WTC11 (cell line): ENCODE data around the gene DMRT2. TPM values are rescaled to one million over a fixed set of nuclear protein-coding genes. Genes with fewer than 3 reads are reported as not detected.

Experiments used
- ATAC-seq: fragments of 200-7000 bp; cut with Tn5 transposase; 2 replicates; pipeline ENCODE4 v1.10.0; 2021; ENCODE audit warnings: mild to moderate bottlenecking, moderate library complexity
- CTCF ChIA-PET: fragments of 300-600 bp; sonication (Branson Sonifier 250); formaldehyde crosslinking; loops from one replicate; lab custom pipeline; 2021; ENCODE audit warnings: antibody characterized with exemption; lab: Charles Lee
- POLR2A ChIA-PET: fragments of 350-600 bp; sonication (Branson Sonifier 250); formaldehyde crosslinking; loops from one replicate; lab custom pipeline; 2021; ENCODE audit warnings: antibody characterized with exemption; lab: Charles Lee
- DNase-seq: peaks from one replicate; pipeline ENCODE4 v3.0.0; 2021; ENCODE audit warnings: low spot score
- H3K27ac Mint-ChIP-seq: 2 replicates; pipeline ENCODE4 v1.8.0; 2021; ENCODE audit warnings: mixed read lengths
- H3K27me3 Mint-ChIP-seq: 2 replicates; pipeline ENCODE4 v1.8.0; 2021; ENCODE audit warnings: low read depth, mild to moderate bottlenecking, moderate library complexity, mixed read lengths
- H3K36me3 Mint-ChIP-seq: 2 replicates; pipeline ENCODE4 v1.8.0; 2021; ENCODE audit warnings: mixed read lengths
- H3K4me1 Mint-ChIP-seq: 2 replicates; pipeline ENCODE4 v1.8.0; 2022; ENCODE audit warnings: mixed read lengths
- H3K4me3 Mint-ChIP-seq: 2 replicates; pipeline ENCODE4 v1.8.0; 2021; ENCODE audit warnings: mild to moderate bottlenecking, moderate library complexity, mixed read lengths
- H3K9me3 Mint-ChIP-seq: 2 replicates; pipeline ENCODE4 v1.8.0; 2021; ENCODE audit warnings: mixed read lengths
- CREB1 ChIP-seq: sonication (generic); formaldehyde crosslinking; IDR thresholded peaks from 2 replicates; pipeline ENCODE4 v1.8.0; 2023; ENCODE audit warnings: mild to moderate bottlenecking, missing genetic modification reagents
- EMX1 ChIP-seq: fragments of 250-450 bp; sonication (Bioruptor Pico); IDR thresholded peaks from 2 replicates; pipeline ENCODE4 v1.8.0; 2021; ENCODE audit warnings: mild to moderate bottlenecking
- FOXJ3 ChIP-seq: sonication (generic); formaldehyde crosslinking; IDR thresholded peaks from 2 replicates; pipeline ENCODE4 v1.9.0; 2021; ENCODE audit warnings: missing genetic modification reagents, mild to moderate bottlenecking, borderline replicate concordance
- FOXK1 ChIP-seq: sonication (generic); formaldehyde crosslinking; IDR thresholded peaks from 2 replicates; pipeline ENCODE4 v1.8.0; 2022; ENCODE audit warnings: mild to moderate bottlenecking, moderate library complexity, missing genetic modification reagents
- FOXP1 ChIP-seq: sonication (generic); formaldehyde crosslinking; IDR thresholded peaks from 2 replicates; pipeline ENCODE4 v1.8.0; 2022; ENCODE audit warnings: missing genetic modification reagents, mild to moderate bottlenecking, moderate library complexity, borderline replicate concordance
- IRF2 ChIP-seq: sonication (generic); formaldehyde crosslinking; IDR thresholded peaks from 2 replicates; pipeline ENCODE4 v1.8.0; 2022; ENCODE audit warnings: low read depth, missing genetic modification reagents, borderline replicate concordance
- JUN ChIP-seq: sonication (generic); formaldehyde crosslinking; IDR thresholded peaks from 2 replicates; pipeline ENCODE4 v1.8.0; 2023; ENCODE audit warnings: mild to moderate bottlenecking, missing genetic modification reagents
- NFYB ChIP-seq: sonication (generic); formaldehyde crosslinking; conservative IDR thresholded peaks from 2 replicates; pipeline ENCODE4 v1.8.0; 2022; ENCODE audit warnings: low read depth, missing genetic modification reagents
- OVOL2 ChIP-seq: fragments of 250-450 bp; sonication (Bioruptor Pico); IDR thresholded peaks from 2 replicates; pipeline ENCODE4 v1.9.0; 2021; ENCODE audit warnings: mild to moderate bottlenecking, borderline replicate concordance
- PRRX2 ChIP-seq: fragments of 250-450 bp; sonication (Bioruptor Pico); IDR thresholded peaks from 2 replicates; pipeline ENCODE4 v1.8.0; 2021; ENCODE audit warnings: mild to moderate bottlenecking
- RORB ChIP-seq: fragments of 250-450 bp; sonication (Bioruptor Pico); IDR thresholded peaks from 2 replicates; pipeline ENCODE4 v1.9.0; 2021; ENCODE audit warnings: mild to moderate bottlenecking
- SMAD4 ChIP-seq: sonication (generic); formaldehyde crosslinking; IDR thresholded peaks from 2 replicates; pipeline ENCODE4 v1.8.0; 2022; ENCODE audit warnings: mild to moderate bottlenecking, missing genetic modification reagents
- ZNF138 ChIP-seq: sonication (generic); formaldehyde crosslinking; conservative IDR thresholded peaks from 2 replicates; pipeline ENCODE4 v1.8.1; 2022; ENCODE audit warnings: mild to moderate bottlenecking, moderate library complexity, missing genetic modification reagents
- ZNF219 ChIP-seq: sonication (generic); formaldehyde crosslinking; IDR thresholded peaks from 2 replicates; pipeline ENCODE4 v1.8.0; 2023; ENCODE audit warnings: missing genetic modification reagents, mild to moderate bottlenecking, borderline replicate concordance
- ZNF317 ChIP-seq: sonication (generic); formaldehyde crosslinking; IDR thresholded peaks from 2 replicates; pipeline ENCODE4 v1.8.1; 2023; ENCODE audit warnings: low read depth, mild to moderate bottlenecking, moderate library complexity, missing genetic modification reagents, borderline replicate concordance
- ZNF423 ChIP-seq: fragments of 250-450 bp; sonication (Bioruptor Pico); IDR thresholded peaks from 2 replicates; pipeline ENCODE4 v2.1.2; 2022; ENCODE audit warnings: mild to moderate bottlenecking, moderate library complexity
- ZNF671 ChIP-seq: fragments of 250-450 bp; sonication (Bioruptor Pico); IDR thresholded peaks from 2 replicates; pipeline ENCODE4 v1.8.0; 2021; ENCODE audit warnings: mild to moderate bottlenecking
- total RNA-seq: library from RNA; stranded (reverse); gene quantifications from 3 replicates; pipeline ENCODE4 v1.2.3, GENCODE V29; 2021
- TF ChIP-seq, protein P1 (sequence below): fragments of 250-450 bp; sonication (Bioruptor Pico); IDR thresholded peaks from 2 replicates; pipeline ENCODE4 v1.9.0; 2021; ENCODE audit warnings: moderate library complexity, mild to moderate bottlenecking, inconsistent platforms, borderline replicate concordance
- TF ChIP-seq, protein P2 (sequence below): sonication (generic); formaldehyde crosslinking; IDR thresholded peaks from 2 replicates; pipeline ENCODE4 v1.8.1; 2023; ENCODE audit warnings: mild to moderate bottlenecking, missing genetic modification reagents
- TF ChIP-seq, protein P3 (sequence below): sonication (generic); formaldehyde crosslinking; IDR thresholded peaks from 2 replicates; pipeline ENCODE4 v1.8.0; 2022; ENCODE audit warnings: mild to moderate bottlenecking, missing genetic modification reagents
- TF ChIP-seq, protein P4 (sequence below): sonication (generic); formaldehyde crosslinking; IDR thresholded peaks from 2 replicates; pipeline ENCODE4 v1.8.0; 2023; ENCODE audit warnings: mild to moderate bottlenecking, missing genetic modification reagents
- TF ChIP-seq, protein P5 (sequence below): fragments of 250-450 bp; sonication (Bioruptor Pico); IDR thresholded peaks from 2 replicates; pipeline ENCODE4 v2.1.2; 2022; ENCODE audit warnings: mild to moderate bottlenecking, moderate library complexity
- TF ChIP-seq, protein P6 (sequence below): sonication (generic); formaldehyde crosslinking; IDR thresholded peaks from 2 replicates; pipeline ENCODE4 v1.8.1; 2023; ENCODE audit warnings: mild to moderate bottlenecking, moderate library complexity, missing genetic modification reagents
- TF ChIP-seq, protein P7 (sequence below): sonication (generic); formaldehyde crosslinking; IDR thresholded peaks from 2 replicates; pipeline ENCODE4 v1.8.0; 2022; ENCODE audit warnings: mild to moderate bottlenecking, missing genetic modification reagents
- TF ChIP-seq, protein P8 (sequence below): fragments of 250-450 bp; sonication (Bioruptor Pico); IDR thresholded peaks from 2 replicates; pipeline ENCODE4 v1.8.0; 2021; ENCODE audit warnings: mild to moderate bottlenecking

The DMRT2 gene
- total RNA-seq, 1 experiment from 2014 or later = not detected

DNA sequence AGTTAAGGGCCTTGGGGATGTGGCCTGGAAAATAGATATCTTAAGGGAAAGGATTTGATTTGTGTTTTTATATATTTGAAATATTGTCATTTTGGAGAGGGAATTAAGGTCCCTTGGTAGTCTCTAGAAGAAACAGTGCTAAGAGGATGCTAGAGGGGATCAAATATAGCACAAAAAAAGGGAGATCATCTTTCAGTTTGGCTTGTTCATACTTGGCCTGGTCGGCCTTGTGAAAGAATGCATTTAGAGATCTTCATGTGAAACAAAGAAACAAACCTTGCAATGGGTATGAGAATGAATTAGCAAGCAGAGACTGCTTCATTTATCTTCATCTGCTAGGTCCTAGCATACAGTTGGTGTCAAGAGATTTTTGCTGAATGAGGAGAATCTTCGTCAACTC is 15.0 kb downstream of the DMRT2 start:
- H3K27ac Mint-ChIP-seq = no peak overlapping the region
- TF ChIP-seq ZNF138 (no peak), ZNF671 (CRISPR knock-in tag) (no peak), PRRX2 (CRISPR knock-in tag) (no peak), SMAD4 (no peak), FOXP1 (CRISPR knock-in tag) (no peak), FOXK1 (CRISPR knock-in tag) (no peak), ZNF317 (CRISPR knock-in tag) (no peak), EMX1 (CRISPR knock-in tag) (no peak), FOXJ3 (CRISPR knock-in tag) (no peak), CREB1 (CRISPR knock-in tag) (no peak), OVOL2 (no peak), JUN (CRISPR knock-in tag) (no peak), ZNF219 (no peak), ZNF423 (CRISPR knock-in tag) (no peak)
- TF ChIP-seq, protein P1, sequence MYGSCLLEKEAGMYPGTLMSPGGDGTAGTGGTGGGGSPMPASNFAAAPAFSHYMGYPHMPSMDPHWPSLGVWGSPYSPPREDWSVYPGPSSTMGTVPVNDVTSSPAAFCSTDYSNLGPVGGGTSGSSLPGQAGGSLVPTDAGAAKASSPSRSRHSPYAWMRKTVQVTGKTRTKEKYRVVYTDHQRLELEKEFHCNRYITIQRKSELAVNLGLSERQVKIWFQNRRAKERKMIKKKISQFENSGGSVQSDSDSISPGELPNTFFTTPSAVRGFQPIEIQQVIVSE (CRISPR knock-in tag) = no peak
- TF ChIP-seq, protein P2, sequence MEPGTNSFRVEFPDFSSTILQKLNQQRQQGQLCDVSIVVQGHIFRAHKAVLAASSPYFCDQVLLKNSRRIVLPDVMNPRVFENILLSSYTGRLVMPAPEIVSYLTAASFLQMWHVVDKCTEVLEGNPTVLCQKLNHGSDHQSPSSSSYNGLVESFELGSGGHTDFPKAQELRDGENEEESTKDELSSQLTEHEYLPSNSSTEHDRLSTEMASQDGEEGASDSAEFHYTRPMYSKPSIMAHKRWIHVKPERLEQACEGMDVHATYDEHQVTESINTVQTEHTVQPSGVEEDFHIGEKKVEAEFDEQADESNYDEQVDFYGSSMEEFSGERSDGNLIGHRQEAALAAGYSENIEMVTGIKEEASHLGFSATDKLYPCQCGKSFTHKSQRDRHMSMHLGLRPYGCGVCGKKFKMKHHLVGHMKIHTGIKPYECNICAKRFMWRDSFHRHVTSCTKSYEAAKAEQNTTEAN (CRISPR knock-in tag) = no peak
- TF ChIP-seq, protein P3, sequence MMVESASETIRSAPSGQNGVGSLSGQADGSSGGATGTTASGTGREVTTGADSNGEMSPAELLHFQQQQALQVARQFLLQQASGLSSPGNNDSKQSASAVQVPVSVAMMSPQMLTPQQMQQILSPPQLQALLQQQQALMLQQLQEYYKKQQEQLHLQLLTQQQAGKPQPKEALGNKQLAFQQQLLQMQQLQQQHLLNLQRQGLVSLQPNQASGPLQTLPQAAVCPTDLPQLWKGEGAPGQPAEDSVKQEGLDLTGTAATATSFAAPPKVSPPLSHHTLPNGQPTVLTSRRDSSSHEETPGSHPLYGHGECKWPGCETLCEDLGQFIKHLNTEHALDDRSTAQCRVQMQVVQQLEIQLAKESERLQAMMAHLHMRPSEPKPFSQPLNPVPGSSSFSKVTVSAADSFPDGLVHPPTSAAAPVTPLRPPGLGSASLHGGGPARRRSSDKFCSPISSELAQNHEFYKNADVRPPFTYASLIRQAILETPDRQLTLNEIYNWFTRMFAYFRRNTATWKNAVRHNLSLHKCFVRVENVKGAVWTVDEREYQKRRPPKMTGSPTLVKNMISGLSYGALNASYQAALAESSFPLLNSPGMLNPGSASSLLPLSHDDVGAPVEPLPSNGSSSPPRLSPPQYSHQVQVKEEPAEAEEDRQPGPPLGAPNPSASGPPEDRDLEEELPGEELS (CRISPR knock-in tag) = no peak
- TF ChIP-seq, protein P4, sequence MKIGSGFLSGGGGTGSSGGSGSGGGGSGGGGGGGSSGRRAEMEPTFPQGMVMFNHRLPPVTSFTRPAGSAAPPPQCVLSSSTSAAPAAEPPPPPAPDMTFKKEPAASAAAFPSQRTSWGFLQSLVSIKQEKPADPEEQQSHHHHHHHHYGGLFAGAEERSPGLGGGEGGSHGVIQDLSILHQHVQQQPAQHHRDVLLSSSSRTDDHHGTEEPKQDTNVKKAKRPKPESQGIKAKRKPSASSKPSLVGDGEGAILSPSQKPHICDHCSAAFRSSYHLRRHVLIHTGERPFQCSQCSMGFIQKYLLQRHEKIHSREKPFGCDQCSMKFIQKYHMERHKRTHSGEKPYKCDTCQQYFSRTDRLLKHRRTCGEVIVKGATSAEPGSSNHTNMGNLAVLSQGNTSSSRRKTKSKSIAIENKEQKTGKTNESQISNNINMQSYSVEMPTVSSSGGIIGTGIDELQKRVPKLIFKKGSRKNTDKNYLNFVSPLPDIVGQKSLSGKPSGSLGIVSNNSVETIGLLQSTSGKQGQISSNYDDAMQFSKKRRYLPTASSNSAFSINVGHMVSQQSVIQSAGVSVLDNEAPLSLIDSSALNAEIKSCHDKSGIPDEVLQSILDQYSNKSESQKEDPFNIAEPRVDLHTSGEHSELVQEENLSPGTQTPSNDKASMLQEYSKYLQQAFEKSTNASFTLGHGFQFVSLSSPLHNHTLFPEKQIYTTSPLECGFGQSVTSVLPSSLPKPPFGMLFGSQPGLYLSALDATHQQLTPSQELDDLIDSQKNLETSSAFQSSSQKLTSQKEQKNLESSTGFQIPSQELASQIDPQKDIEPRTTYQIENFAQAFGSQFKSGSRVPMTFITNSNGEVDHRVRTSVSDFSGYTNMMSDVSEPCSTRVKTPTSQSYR = no peak
- TF ChIP-seq, all 79 proteins: peak for 0
- Mint-ChIP-seq H3K4me1 (no peaks in the 10 kb centered on the region), H3K9me3 (peaks cover 37% of the 10 kb centered on the region), H3K36me3 (peaks cover 5% of the 10 kb centered on the region), H3K27me3 (peaks cover 7% of the 10 kb centered on the region), H3K4me3 (no peak overlapping the region)
- DNase-seq = no peak
- ChIA-PET CTCF (no interaction called here), POLR2A (interaction anchor here (0.6 kb wide), 1 partner anchor 302 kb away, joined by 4 read pairs; no protein-coding TSS in a partner anchor)
- no peak for ATAC-seq

DNA sequence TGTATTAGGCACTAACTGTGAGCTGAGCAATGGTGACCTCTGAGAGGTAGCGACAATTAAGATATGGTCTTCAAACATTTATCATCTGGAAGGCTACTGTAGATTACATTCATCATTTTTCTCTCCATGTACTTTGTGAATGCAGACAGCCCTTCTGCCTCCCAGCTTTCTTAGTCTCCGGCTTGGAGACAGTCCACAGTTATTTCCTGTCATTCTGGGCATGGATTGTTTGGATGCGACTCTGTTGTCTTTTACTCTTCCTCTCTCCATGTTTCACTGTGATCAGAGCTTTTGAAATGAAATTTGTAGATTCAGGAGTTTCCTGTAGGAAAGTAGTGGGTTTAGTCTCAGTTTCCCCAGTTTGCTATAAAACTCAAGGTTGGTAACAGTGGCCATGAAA is 20.5 kb downstream of the DMRT2 start:
- Mint-ChIP-seq H3K4me3 (no peak overlapping the region), H3K4me1 (no peaks in the 10 kb centered on the region), H3K9me3 (peaks cover 65% of the 10 kb centered on the region), H3K36me3 (peaks cover 25% of the 10 kb centered on the region), H3K27me3 (peaks cover 8% of the 10 kb centered on the region), H3K27ac (no peak overlapping the region)
- POLR2A ChIA-PET = no interaction called here
- ATAC-seq = no peak
- DNase-seq = no peak
- CTCF ChIA-PET = no interaction called here
- TF ChIP-seq, protein P5, sequence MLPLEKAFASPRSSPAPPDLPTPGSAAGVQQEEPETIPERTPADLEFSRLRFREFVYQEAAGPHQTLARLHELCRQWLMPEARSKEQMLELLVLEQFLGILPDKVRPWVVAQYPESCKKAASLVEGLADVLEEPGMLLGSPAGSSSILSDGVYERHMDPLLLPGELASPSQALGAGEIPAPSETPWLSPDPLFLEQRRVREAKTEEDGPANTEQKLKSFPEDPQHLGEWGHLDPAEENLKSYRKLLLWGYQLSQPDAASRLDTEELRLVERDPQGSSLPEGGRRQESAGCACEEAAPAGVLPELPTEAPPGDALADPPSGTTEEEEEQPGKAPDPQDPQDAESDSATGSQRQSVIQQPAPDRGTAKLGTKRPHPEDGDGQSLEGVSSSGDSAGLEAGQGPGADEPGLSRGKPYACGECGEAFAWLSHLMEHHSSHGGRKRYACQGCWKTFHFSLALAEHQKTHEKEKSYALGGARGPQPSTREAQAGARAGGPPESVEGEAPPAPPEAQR = no peak
- TF ChIP-seq JUN (CRISPR knock-in tag) (no peak), ZNF317 (CRISPR knock-in tag) (no peak), ZNF671 (CRISPR knock-in tag) (no peak), RORB (CRISPR knock-in tag) (no peak), IRF2 (CRISPR knock-in tag) (no peak), NFYB (CRISPR knock-in tag) (no peak)
- TF ChIP-seq, protein P6, sequence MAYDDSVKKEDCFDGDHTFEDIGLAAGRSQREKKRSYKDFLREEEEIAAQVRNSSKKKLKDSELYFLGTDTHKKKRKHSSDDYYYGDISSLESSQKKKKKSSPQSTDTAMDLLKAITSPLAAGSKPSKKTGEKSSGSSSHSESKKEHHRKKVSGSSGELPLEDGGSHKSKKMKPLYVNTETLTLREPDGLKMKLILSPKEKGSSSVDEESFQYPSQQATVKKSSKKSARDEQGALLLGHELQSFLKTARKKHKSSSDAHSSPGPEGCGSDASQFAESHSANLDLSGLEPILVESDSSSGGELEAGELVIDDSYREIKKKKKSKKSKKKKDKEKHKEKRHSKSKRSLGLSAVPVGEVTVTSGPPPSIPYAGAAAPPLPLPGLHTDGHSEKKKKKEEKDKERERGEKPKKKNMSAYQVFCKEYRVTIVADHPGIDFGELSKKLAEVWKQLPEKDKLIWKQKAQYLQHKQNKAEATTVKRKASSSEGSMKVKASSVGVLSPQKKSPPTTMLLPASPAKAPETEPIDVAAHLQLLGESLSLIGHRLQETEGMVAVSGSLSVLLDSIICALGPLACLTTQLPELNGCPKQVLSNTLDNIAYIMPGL = no peak
- TF ChIP-seq, protein P7, sequence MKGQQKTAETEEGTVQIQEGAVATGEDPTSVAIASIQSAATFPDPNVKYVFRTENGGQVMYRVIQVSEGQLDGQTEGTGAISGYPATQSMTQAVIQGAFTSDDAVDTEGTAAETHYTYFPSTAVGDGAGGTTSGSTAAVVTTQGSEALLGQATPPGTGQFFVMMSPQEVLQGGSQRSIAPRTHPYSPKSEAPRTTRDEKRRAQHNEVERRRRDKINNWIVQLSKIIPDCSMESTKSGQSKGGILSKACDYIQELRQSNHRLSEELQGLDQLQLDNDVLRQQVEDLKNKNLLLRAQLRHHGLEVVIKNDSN (CRISPR knock-in tag) = no peak
- TF ChIP-seq, protein P8, sequence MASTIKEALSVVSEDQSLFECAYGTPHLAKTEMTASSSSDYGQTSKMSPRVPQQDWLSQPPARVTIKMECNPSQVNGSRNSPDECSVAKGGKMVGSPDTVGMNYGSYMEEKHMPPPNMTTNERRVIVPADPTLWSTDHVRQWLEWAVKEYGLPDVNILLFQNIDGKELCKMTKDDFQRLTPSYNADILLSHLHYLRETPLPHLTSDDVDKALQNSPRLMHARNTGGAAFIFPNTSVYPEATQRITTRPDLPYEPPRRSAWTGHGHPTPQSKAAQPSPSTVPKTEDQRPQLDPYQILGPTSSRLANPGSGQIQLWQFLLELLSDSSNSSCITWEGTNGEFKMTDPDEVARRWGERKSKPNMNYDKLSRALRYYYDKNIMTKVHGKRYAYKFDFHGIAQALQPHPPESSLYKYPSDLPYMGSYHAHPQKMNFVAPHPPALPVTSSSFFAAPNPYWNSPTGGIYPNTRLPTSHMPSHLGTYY (CRISPR knock-in tag) = no peak
